HG03457 (cell line): ENCODE results near the gene KIDINS220.

Source experiments
- ATAC-seq: cut with Tn5 transposase; IDR thresholded peaks from one replicate; pipeline ENCODE4 v1.9.1; 2021; ENCODE audit warnings: moderate number of reproducible peaks; ENCODE audit not compliant: unreplicated experiment

KIDINS220 gene

GRCh38 chr2:8836971-8837794 is at the start of gene KIDINS220:
Gene KIDINS220 (minus strand): TSS chr2:8837613. CDS start chr2:8827093, 10,520 bp downstream.
- peak; percentile 94 for ATAC-seq

GRCh38 chr2:8886876-8887275 is 49.5 kb upstream of the KIDINS220 start:
- no peak for ATAC-seq

- no peak for ATAC-seq
Measured at GRCh38 chr2:8886202-8886518, 48.7 kb upstream of the KIDINS220 start.

- no peak for ATAC-seq
Measured at GRCh38 chr2:8885449-8886201, 48.2 kb upstream of the KIDINS220 start.

GRCh38 chr2:8884812-8885211 is 47.4 kb upstream of the KIDINS220 start:
- no peak for ATAC-seq

GRCh38 chr2:8882094-8882493 is 44.7 kb upstream of the KIDINS220 start:
- no peak for ATAC-seq

- ATAC-seq, result no peak
Measured at GRCh38 chr2:8877894-8878293, 40.5 kb upstream of the KIDINS220 start.

GRCh38 chr2:8877332-8877731 is 39.9 kb upstream of the KIDINS220 start:
- no peak for ATAC-seq

GRCh38 chr2:8876628-8877027 is 39.2 kb upstream of the KIDINS220 start:
- no peak for ATAC-seq

- no peak for ATAC-seq
Measured at GRCh38 chr2:8872821-8873432, 35.5 kb upstream of the KIDINS220 start.

GRCh38 chr2:8870441-8870840 is 33.0 kb upstream of the KIDINS220 start:
- ATAC-seq, result no peak

GRCh38 chr2:8867363-8867762 is 29.9 kb upstream of the KIDINS220 start:
- no peak for ATAC-seq

- no peak for ATAC-seq
Measured at GRCh38 chr2:8863331-8863953, 26.0 kb upstream of the KIDINS220 start.

- no peak for ATAC-seq
Measured at GRCh38 chr2:8862230-8862629, 24.8 kb upstream of the KIDINS220 start.

GRCh38 chr2:8861797-8862196 is 24.4 kb upstream of the KIDINS220 start:
- ATAC-seq, result no peak

GRCh38 chr2:8860239-8860638 is 22.8 kb upstream of the KIDINS220 start:
- ATAC-seq, result no peak

GRCh38 chr2:8858910-8859309 is 21.5 kb upstream of the KIDINS220 start:
- no peak for ATAC-seq

- no peak for ATAC-seq
Measured at GRCh38 chr2:8858264-8858663, 20.9 kb upstream of the KIDINS220 start.

GRCh38 chr2:8857709-8858108 is 20.3 kb upstream of the KIDINS220 start:
- no peak for ATAC-seq

GRCh38 chr2:8856176-8856575 is 18.8 kb upstream of the KIDINS220 start:
- no peak for ATAC-seq

GRCh38 chr2:8855010-8855409 is 17.6 kb upstream of the KIDINS220 start:
- ATAC-seq, result no peak
